ENCODE results near the gene PPTC7.
"Not testable (repeated sequence)": the region's sequence is repeated elsewhere in the genome, so short reads cannot be mapped to it uniquely, and the experiment has no call there.

PPTC7 gene

GRCh38 chr12:110576504-110576903 lies 6.6 kb downstream of the PPTC7 start:
- Histone ChIP-seq H3K9ac (ENCODE audit: low read depth, low read length) (no peak overlapping the region), H3K36me3 (ENCODE audit: insufficient read depth, low read length) (no peaks in the 10 kb centered on the region), H3K9me3 (ENCODE audit: control insufficient read depth, insufficient read depth, low read length) (no peaks in the 10 kb centered on the region; the same call in 1 of the 2 replicates), H3K4me1 (ENCODE audit: insufficient read depth, low read length) (peaks cover 5% of the 10 kb centered on the region)

DNA sequence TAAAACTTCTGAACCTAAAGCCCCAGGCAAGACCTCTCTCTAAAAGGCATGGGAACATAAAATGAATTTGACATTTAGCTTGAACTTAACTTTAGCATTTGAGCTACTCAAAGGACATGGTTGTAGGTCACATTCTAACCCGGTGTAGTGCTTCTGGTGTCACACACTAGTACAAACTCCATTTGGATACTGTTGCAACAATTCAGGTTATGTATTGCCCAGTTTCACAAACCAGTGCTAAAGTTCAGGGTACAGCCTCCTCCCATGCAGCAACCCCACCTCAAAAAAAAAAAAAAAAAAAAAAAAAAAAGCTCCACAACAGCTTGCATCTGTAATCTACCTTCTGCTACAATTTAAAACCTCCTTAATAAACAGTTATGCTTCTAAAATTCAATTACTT lies 7.8 kb downstream of the PPTC7 start:
- Histone ChIP-seq H3K4me1 (ENCODE audit: insufficient read depth, low read length) (peaks cover 5% of the 10 kb centered on the region), H3K36me3 (ENCODE audit: insufficient read depth, low read length) (no peaks in the 10 kb centered on the region), H3K9me3 (ENCODE audit: control insufficient read depth, insufficient read depth, low read length) (no peaks in the 10 kb centered on the region; the same call in 1 of the 2 replicates), H3K9ac (ENCODE audit: low read depth, low read length) (no peak overlapping the region)

- H3K4me1 ChIP-seq (ENCODE audit: insufficient read depth, low read length); H3K9me3 ChIP-seq (ENCODE audit: control insufficient read depth, insufficient read depth, low read length); H3K9ac ChIP-seq (ENCODE audit: low read depth, low read length); H3K36me3 ChIP-seq (ENCODE audit: insufficient read depth, low read length): not testable (repeated sequence)
Observed at GRCh38 chr12:110574717-110575230, 8.3 kb downstream of the PPTC7 start.

DNA sequence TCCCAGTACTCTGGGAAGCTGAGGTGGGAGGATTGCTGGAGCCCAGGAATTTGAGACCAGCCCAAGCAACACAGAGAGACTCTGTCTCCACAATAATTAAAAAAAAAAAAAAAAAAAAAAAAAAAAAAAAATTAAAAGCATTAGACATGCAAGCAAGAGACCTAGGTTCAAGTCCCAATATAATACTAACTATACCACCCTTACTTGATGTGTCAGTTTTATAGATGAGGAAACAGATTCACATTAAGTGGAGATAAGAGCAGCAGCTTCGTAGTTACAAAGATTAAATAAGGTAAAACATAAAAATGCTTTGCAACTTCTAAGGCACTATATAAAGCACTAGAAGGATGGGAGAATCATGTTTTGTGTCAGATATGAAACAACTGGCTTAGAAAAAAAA lies 9.1 kb downstream of the PPTC7 start:
- Histone ChIP-seq H3K9ac (ENCODE audit: low read depth, low read length) (no peak overlapping the region), H3K36me3 (ENCODE audit: insufficient read depth, low read length) (no peaks in the 10 kb centered on the region)

DNA sequence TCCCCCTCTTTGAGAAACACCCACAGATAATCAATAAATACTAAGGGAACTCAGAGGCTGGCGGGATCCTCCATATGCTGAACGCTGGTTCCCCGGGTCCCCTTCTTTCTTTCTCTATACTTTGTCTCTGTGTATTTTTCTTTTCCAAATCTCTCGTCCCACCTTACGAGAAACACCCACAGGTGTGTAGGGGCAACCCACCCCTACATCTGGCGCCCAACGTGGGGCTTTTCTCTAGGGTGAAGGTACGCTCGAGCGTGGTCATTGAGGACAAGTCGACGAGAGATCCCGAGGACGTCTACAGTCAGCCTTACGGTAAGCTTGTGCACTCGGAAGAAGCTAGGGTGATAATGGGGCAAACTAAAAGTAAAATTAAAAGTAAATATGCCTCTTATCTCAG lies 12.3 kb downstream of the PPTC7 start:
- H3K9ac ChIP-seq (ENCODE audit: low read depth, low read length); H3K36me3 ChIP-seq (ENCODE audit: insufficient read depth, low read length); H3K4me1 ChIP-seq (ENCODE audit: insufficient read depth, low read length); H3K9me3 ChIP-seq (ENCODE audit: control insufficient read depth, insufficient read depth, low read length): not testable (repeated sequence)

More for the DNA sequence above, 9.1 kb downstream of the PPTC7 start:
- Histone ChIP-seq H3K9me3 (ENCODE audit: control insufficient read depth, insufficient read depth, low read length) (peaks cover 7% of the 10 kb centered on the region), H3K4me1 (ENCODE audit: insufficient read depth, low read length) (peaks cover under 1% of the 10 kb centered on the region; the same call in 1 of the 2 replicates)

DNA sequence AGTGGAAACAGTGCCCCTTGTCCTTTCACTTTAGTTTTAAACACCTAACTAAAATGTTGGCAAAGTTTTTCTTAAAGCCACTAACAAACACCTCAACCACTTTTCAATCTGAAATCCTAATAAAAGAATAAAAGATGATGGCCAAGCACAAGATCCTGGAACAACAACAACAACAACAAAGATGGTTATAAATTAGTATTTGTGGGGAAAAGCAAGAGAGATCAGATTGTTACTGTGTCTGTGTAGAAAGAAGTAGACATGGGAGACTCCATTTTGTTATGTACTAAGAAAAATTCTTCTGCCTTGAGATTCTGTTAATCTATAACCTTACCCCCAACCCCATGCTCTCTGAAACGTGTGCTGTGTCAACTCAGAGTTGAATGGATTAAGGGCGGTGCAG lies 13.3 kb downstream of the PPTC7 start:
- not testable (repeated sequence) for H3K9me3 ChIP-seq (ENCODE audit: control insufficient read depth, insufficient read depth, low read length); H3K36me3 ChIP-seq (ENCODE audit: insufficient read depth, low read length); H3K4me1 ChIP-seq (ENCODE audit: insufficient read depth, low read length); H3K9ac ChIP-seq (ENCODE audit: low read depth, low read length)

GRCh38 chr12:110568752-110569151 lies 14.4 kb downstream of the PPTC7 start:
- Histone ChIP-seq H3K9me3 (ENCODE audit: control insufficient read depth, insufficient read depth, low read length) (peaks cover 7% of the 10 kb centered on the region), H3K4me1 (ENCODE audit: insufficient read depth, low read length) (peaks cover 4% of the 10 kb centered on the region; the same call in 1 of the 2 replicates), H3K9ac (ENCODE audit: low read depth, low read length) (no peak overlapping the region), H3K36me3 (ENCODE audit: insufficient read depth, low read length) (no peaks in the 10 kb centered on the region)

DNA sequence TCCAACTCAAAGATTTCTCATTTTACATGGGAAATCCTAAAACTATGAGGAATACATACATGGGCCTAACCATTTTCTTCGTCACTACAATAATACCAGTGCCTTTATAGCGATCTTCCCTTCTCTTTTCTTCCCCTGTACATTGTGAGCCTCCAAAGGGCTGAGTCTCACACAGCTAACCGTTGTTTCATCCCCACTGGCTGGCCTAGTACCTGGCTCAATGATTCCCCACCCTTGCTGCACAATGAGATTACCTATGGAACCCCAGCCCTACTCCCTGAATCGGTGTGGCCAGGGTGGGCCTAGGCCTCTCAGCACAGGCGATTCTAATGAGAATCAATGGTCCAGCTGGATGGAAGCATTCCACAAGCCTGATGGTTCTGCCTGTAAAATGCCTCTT lies 16.1 kb downstream of the PPTC7 start:
- Histone ChIP-seq H3K9ac (ENCODE audit: low read depth, low read length) (no peak overlapping the region), H3K9me3 (ENCODE audit: control insufficient read depth, insufficient read depth, low read length) (peaks cover 7% of the 10 kb centered on the region), H3K36me3 (ENCODE audit: insufficient read depth, low read length) (no peaks in the 10 kb centered on the region), H3K4me1 (ENCODE audit: insufficient read depth, low read length) (peaks cover 4% of the 10 kb centered on the region; the same call in 1 of the 2 replicates)

- Histone ChIP-seq H3K36me3 (ENCODE audit: insufficient read depth, low read length) (no peaks in the 10 kb centered on the region), H3K9ac (ENCODE audit: low read depth, low read length) (no peak overlapping the region), H3K4me1 (ENCODE audit: insufficient read depth, low read length) (peaks cover 4% of the 10 kb centered on the region; the same call in 1 of the 2 replicates), H3K9me3 (ENCODE audit: control insufficient read depth, insufficient read depth, low read length) (peaks cover 7% of the 10 kb centered on the region)
Observed at GRCh38 chr12:110565894-110566871, 16.9 kb downstream of the PPTC7 start.

DNA sequence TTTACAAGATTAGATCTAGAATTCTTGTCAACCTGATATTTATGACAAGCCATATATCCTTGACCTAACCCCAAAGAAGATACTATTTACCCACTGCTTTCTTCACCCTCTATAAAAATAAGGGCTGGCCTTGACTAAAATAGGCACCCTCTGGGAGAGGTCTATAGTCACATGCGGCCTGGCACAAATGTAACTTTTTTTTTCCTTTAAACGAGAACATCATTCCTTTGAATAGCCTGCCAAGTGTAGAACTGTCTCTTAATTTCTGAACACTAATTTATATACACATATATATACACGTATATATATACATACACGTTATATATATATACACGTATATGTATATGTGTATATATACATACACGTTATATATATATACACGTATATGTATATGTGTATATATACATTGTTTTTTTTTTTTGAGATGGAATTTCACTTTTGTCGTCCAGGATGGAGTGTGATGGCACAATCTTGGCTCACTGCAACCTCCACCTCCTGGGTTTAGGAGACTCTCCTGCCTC lies 18.6 kb downstream of the PPTC7 start:
- peaks cover 4% of the 10 kb centered on the region; the same call in 1 of the 2 replicates for H3K4me1 ChIP-seq (ENCODE audit: insufficient read depth, low read length)

GRCh38 chr12:110563702-110564470 lies 19.2 kb downstream of the PPTC7 start:
- Histone ChIP-seq H3K36me3 (ENCODE audit: insufficient read depth, low read length) (no peaks in the 10 kb centered on the region), H3K4me1 (ENCODE audit: insufficient read depth, low read length) (peaks cover 4% of the 10 kb centered on the region; the same call in 1 of the 2 replicates), H3K9ac (ENCODE audit: low read depth, low read length) (no peak overlapping the region), H3K9me3 (ENCODE audit: control insufficient read depth, insufficient read depth, low read length) (no peaks in the 10 kb centered on the region)

More for the DNA sequence above, 18.6 kb downstream of the PPTC7 start:
- H3K9me3 ChIP-seq (ENCODE audit: control insufficient read depth, insufficient read depth, low read length): peaks cover 3% of the 10 kb centered on the region
- H3K9ac ChIP-seq (ENCODE audit: low read depth, low read length): no peak overlapping the region
- H3K36me3 ChIP-seq (ENCODE audit: insufficient read depth, low read length): no peaks in the 10 kb centered on the region

- H3K36me3 ChIP-seq (ENCODE audit: insufficient read depth, low read length); H3K9ac ChIP-seq (ENCODE audit: low read depth, low read length); H3K9me3 ChIP-seq (ENCODE audit: control insufficient read depth, insufficient read depth, low read length); H3K4me1 ChIP-seq (ENCODE audit: insufficient read depth, low read length): not testable (repeated sequence)
Observed at GRCh38 chr12:110562386-110562785, 20.7 kb downstream of the PPTC7 start.

- H3K9ac ChIP-seq (ENCODE audit: low read depth, low read length): no peak overlapping the region
- no peaks in the 10 kb centered on the region for H3K9me3 ChIP-seq (ENCODE audit: control insufficient read depth, insufficient read depth, low read length)
- H3K4me1 ChIP-seq (ENCODE audit: insufficient read depth, low read length): peaks cover 4% of the 10 kb centered on the region; the same call in 1 of the 2 replicates
- H3K36me3 ChIP-seq (ENCODE audit: insufficient read depth, low read length): no peaks in the 10 kb centered on the region
Observed at GRCh38 chr12:110561471-110562201, 21.5 kb downstream of the PPTC7 start.

DNA sequence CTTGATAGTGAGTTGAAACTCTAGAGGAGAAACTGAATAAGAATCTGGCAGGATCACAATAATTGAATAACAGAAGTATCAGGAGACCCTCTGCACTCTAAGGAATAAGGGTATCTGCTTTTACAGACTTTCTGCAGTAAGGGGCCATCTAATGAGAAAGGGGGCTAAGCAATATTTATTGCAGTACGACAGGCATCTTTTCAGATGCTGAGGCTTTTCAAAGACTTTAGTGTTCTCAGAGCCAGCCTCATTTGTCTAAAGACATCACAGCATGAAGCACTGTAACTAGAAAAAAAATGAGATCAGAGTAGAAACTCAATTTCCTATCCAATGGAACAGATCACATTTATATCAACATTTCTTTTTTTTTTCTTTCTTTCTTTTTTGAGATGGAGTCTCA lies 22.2 kb downstream of the PPTC7 start:
- Histone ChIP-seq H3K9me3 (ENCODE audit: control insufficient read depth, insufficient read depth, low read length) (no peaks in the 10 kb centered on the region), H3K9ac (ENCODE audit: low read depth, low read length) (no peak overlapping the region), H3K36me3 (ENCODE audit: insufficient read depth, low read length) (no peaks in the 10 kb centered on the region), H3K4me1 (ENCODE audit: insufficient read depth, low read length) (no peaks in the 10 kb centered on the region)

Data from ES-I3 (cell line).